Measurements from ENCODE around the gene STT3A. TPM values are rescaled to one million over a fixed set of nuclear protein-coding genes. Genes with fewer than 3 reads are reported as not detected.

STT3A gene
- total and polyA plus RNA-seq, 2 donors (not counting 3 experiments of a cell fraction or from before 2014, with no cell fraction given), result 236 to 362 TPM

DNA sequence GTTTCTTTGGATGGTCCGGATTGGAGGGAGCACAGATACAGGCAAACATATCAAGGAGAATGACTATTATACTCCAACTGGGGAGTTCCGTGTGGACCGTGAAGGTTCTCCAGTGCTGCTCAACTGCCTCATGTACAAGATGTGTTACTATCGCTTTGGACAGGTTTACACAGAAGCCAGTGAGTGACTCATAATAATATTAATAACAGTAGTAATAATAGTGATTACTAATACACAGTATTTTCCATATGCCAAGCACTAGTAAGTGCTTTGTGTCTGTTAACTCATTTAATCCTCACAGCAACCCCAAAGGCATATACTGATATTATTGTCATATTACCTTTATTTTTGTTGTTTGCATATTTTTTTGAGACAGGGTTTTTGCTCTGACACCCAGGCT, 25.7 kb downstream of the STT3A start:
- Histone ChIP-seq H3K27ac (ENCODE audit: insufficient read depth, low read depth, low read length) (no peak overlapping the region), H3K79me2 (ENCODE audit: control insufficient read depth, insufficient read depth, low read length) (no peaks in the 10 kb centered on the region), H2AFZ (ENCODE audit: low read depth, low read length) (no peak overlapping the region), H3K27me3 (ENCODE audit: control insufficient read depth in 2 of 2, insufficient read depth in 2 of 2, low read length in 2 of 2) (no peaks in the 10 kb centered on the region), H3K9me1 (replicated peaks; ENCODE audit: control insufficient read depth, extremely low read depth, insufficient read depth, low read length) (no peaks in the 10 kb centered on the region), H3K9me3 (replicated peaks; ENCODE audit: control insufficient read depth, insufficient read depth, low read length) (no peaks in the 10 kb centered on the region), H4K20me1 (replicated peaks; ENCODE audit: control insufficient read depth, extremely low read depth, insufficient read depth, low read length) (no peaks in the 10 kb centered on the region), H3K4me3 (replicated peaks in 1 of 3; ENCODE audit: insufficient read depth in 1 of 3, low read depth in 1 of 3, low read length in 3 of 3) (no peak overlapping the region), H3K4me1 (ENCODE audit: control insufficient read depth, extremely low read depth, insufficient read depth, low read length) (peaks cover 9% of the 10 kb centered on the region), H3K36me3 (ENCODE audit: control insufficient read depth in 2 of 2, extremely low read depth in 1 of 2, insufficient read depth in 2 of 2, low read length in 2 of 2) (peaks cover 39 to 44% of the 10 kb centered on the region in 2 experiments), H3K4me2 (ENCODE audit: insufficient read depth, low read length) (no peak overlapping the region), H3K9ac (replicated peaks; ENCODE audit: extremely low read depth, insufficient read depth, low read length) (no peak overlapping the region)
- BruUV-seq (replicated peaks), result no TSS peak
- TF ChIP-seq POLR2AphosphoS5 (IDR thresholded peaks at IDR 0.05; ENCODE audit: insufficient read depth, low read depth, low read length) (no peak), JUN (IDR thresholded peaks at IDR 0.05; ENCODE audit: borderline replicate concordance, insufficient read depth, insufficient read length, low read depth) (no peak), FOS (IDR thresholded peaks at IDR 0.05; ENCODE audit: borderline replicate concordance, insufficient read depth, low read length) (no peak)
- TF ChIP-seq, protein P1, sequence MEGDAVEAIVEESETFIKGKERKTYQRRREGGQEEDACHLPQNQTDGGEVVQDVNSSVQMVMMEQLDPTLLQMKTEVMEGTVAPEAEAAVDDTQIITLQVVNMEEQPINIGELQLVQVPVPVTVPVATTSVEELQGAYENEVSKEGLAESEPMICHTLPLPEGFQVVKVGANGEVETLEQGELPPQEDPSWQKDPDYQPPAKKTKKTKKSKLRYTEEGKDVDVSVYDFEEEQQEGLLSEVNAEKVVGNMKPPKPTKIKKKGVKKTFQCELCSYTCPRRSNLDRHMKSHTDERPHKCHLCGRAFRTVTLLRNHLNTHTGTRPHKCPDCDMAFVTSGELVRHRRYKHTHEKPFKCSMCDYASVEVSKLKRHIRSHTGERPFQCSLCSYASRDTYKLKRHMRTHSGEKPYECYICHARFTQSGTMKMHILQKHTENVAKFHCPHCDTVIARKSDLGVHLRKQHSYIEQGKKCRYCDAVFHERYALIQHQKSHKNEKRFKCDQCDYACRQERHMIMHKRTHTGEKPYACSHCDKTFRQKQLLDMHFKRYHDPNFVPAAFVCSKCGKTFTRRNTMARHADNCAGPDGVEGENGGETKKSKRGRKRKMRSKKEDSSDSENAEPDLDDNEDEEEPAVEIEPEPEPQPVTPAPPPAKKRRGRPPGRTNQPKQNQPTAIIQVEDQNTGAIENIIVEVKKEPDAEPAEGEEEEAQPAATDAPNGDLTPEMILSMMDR (IDR thresholded peaks at IDR 0.05; ENCODE audit: extremely low read depth in 1 of 2, insufficient read depth in 1 of 2, low read depth in 1 of 2, low read length in 2 of 2), result no peak
- dilution Hi-C loops (cut with MboI; ENCODE audit: extremely low pct_ligation_motif_present, low sequenced_read_pairs), result no loop called here
- no peak for DNase-seq (ENCODE audit: low read depth, low spot score)
- ChIA-PET CTCF (no interaction called here), POLR2A (no interaction called here)
- intact Hi-C loops (cut with micrococcal nuclease), result no loop called here
- FAIRE-seq, result no peak

DNA sequence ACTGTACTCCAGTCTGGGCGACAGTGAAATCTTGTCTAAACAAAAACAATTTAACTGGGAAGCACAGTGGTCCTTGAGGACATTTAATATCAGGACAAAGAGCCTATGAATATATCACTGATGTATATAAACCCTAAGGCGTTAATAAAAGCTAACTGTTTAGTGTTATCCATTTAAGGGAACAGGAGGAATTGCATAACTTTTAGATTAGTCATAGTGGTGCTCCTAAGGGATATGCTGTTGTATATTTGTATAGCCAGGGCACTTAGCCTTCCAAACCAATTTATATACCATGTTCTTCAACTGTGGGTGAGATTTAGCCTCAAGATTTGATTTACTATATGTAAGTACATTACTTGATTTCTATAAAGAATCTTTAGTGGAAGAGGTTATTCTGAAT, 29.3 kb downstream of the STT3A start:
- no peak overlapping the region for H3K9ac ChIP-seq (replicated peaks; ENCODE audit: extremely low read depth, insufficient read depth, low read length)
- H3K79me2 ChIP-seq (ENCODE audit: control insufficient read depth, insufficient read depth, low read length), result peaks cover 7% of the 10 kb centered on the region
- H3K9me3 ChIP-seq (replicated peaks; ENCODE audit: control insufficient read depth, insufficient read depth, low read length), result no peaks in the 10 kb centered on the region
- dilution Hi-C loops (cut with MboI; ENCODE audit: extremely low pct_ligation_motif_present, low sequenced_read_pairs), result no loop called here
- H4K20me1 ChIP-seq (replicated peaks; ENCODE audit: control insufficient read depth, extremely low read depth, insufficient read depth, low read length), result no peaks in the 10 kb centered on the region
- no peaks in the 10 kb centered on the region for H3K27me3 ChIP-seq (ENCODE audit: control insufficient read depth in 2 of 2, insufficient read depth in 2 of 2, low read length in 2 of 2)
- BruUV-seq (replicated peaks), result no TSS peak
- intact Hi-C loops (cut with micrococcal nuclease), result no loop called here
- no peaks in the 10 kb centered on the region for H3K9me1 ChIP-seq (replicated peaks; ENCODE audit: control insufficient read depth, extremely low read depth, insufficient read depth, low read length)
- peak overlapping the region; percentile 8 for H3K4me2 ChIP-seq (ENCODE audit: insufficient read depth, low read length)
- peak; percentile 37 for DNase-seq (ENCODE audit: low read depth, low spot score)
- POLR2A ChIA-PET, result no interaction called here
- H3K27ac ChIP-seq (ENCODE audit: insufficient read depth, low read depth, low read length), result no peak overlapping the region
- H3K4me3 ChIP-seq (replicated peaks in 1 of 3; ENCODE audit: insufficient read depth in 1 of 3, low read depth in 1 of 3, low read length in 3 of 3), result no peak overlapping the region
- FAIRE-seq, result no peak
- no peak overlapping the region for H2AFZ ChIP-seq (ENCODE audit: low read depth, low read length)
- H3K4me1 ChIP-seq (ENCODE audit: control insufficient read depth, extremely low read depth, insufficient read depth, low read length), result peaks cover 17% of the 10 kb centered on the region
- CTCF ChIA-PET, result interaction anchor here (0.9 to 7.0 kb wide), 5 partner anchors 9 to 253 kb away, joined by 3 to 44 read pairs (median 5); no protein-coding TSS in a partner anchor
- TF ChIP-seq POLR2A (IDR thresholded peaks at IDR 0.05; ENCODE audit: low read depth, low read length), result peak; percentile 36
- no peak for TF ChIP-seq GATA2 (IDR thresholded peaks at IDR 0.05; ENCODE audit: insufficient read depth, insufficient read length, low read depth, low read length)
- TF ChIP-seq, protein P2, sequence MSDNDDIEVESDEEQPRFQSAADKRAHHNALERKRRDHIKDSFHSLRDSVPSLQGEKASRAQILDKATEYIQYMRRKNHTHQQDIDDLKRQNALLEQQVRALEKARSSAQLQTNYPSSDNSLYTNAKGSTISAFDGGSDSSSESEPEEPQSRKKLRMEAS (IDR thresholded peaks at IDR 0.05; ENCODE audit: insufficient read depth, insufficient read length), result no peak
- TF ChIP-seq JUN (IDR thresholded peaks at IDR 0.05; ENCODE audit: borderline replicate concordance, insufficient read depth, insufficient read length, low read depth), result peak; percentile 24
- TF ChIP-seq POLR2AphosphoS5 (IDR thresholded peaks at IDR 0.05; ENCODE audit: insufficient read depth, low read depth, low read length), result peak; percentile 27
- TF ChIP-seq MYC (IDR thresholded peaks at IDR 0.05; ENCODE audit: low read depth, low read length), result no peak
- TF ChIP-seq EZH2 (IDR thresholded peaks at IDR 0.05; ENCODE audit: borderline replicate concordance, low read depth, low read length, severe bottlenecking), result no peak
- TF ChIP-seq, protein P1 (IDR thresholded peaks at IDR 0.05; ENCODE audit: extremely low read depth in 1 of 2, insufficient read depth in 1 of 2, low read depth in 1 of 2, low read length in 2 of 2), result no peak
- TF ChIP-seq FOS (IDR thresholded peaks at IDR 0.05; ENCODE audit: borderline replicate concordance, insufficient read depth, low read length), result peak; percentile 50
- H3K36me3 ChIP-seq (ENCODE audit: control insufficient read depth in 2 of 2, extremely low read depth in 1 of 2, insufficient read depth in 2 of 2, low read length in 2 of 2), result peaks cover 22 to 23% of the 10 kb centered on the region in 2 experiments

Measured in endothelial cell of umbilical vein (primary cell).